ENCODE data around the gene RRM1.

DNA sequence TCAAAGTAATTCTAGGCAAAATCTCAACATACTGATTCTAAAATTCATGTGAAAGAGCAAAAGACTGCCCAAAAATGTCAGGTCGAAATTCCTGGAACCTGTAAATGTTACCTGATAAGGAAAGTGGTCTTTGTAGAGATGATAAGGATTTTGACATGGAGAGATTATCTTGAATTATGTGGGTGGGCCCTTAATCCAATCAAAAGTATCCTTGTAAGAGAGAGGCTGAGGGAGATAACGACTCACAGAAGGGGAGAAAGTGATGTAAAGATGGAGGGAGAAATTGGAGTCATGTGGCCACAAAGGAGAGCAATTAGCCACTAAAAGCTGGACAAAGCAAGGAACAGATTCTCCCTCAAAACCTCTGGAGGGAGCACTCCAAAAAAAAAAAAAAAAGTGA is 20.5 kb downstream of the RRM1 start:
- TF ChIP-seq, protein P1, sequence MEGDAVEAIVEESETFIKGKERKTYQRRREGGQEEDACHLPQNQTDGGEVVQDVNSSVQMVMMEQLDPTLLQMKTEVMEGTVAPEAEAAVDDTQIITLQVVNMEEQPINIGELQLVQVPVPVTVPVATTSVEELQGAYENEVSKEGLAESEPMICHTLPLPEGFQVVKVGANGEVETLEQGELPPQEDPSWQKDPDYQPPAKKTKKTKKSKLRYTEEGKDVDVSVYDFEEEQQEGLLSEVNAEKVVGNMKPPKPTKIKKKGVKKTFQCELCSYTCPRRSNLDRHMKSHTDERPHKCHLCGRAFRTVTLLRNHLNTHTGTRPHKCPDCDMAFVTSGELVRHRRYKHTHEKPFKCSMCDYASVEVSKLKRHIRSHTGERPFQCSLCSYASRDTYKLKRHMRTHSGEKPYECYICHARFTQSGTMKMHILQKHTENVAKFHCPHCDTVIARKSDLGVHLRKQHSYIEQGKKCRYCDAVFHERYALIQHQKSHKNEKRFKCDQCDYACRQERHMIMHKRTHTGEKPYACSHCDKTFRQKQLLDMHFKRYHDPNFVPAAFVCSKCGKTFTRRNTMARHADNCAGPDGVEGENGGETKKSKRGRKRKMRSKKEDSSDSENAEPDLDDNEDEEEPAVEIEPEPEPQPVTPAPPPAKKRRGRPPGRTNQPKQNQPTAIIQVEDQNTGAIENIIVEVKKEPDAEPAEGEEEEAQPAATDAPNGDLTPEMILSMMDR (IDR thresholded peaks at IDR 0.05), result no peak
- no peak for TF ChIP-seq ZFX (IDR thresholded peaks at IDR 0.05; ENCODE audit: borderline replicate concordance)
